Measurements from ENCODE around the gene MYBPC3.

GRCh38 chr11:47392546-47393162, 40.2 kb upstream of the MYBPC3 start:
- TF ChIP-seq CTCF (IDR thresholded peaks at IDR 0.05) (no peak), POLR2A (IDR thresholded peaks at IDR 0.05; ENCODE audit: low read depth) (no peak)
